Measurements from ENCODE around the gene IL15RA.

DNA sequence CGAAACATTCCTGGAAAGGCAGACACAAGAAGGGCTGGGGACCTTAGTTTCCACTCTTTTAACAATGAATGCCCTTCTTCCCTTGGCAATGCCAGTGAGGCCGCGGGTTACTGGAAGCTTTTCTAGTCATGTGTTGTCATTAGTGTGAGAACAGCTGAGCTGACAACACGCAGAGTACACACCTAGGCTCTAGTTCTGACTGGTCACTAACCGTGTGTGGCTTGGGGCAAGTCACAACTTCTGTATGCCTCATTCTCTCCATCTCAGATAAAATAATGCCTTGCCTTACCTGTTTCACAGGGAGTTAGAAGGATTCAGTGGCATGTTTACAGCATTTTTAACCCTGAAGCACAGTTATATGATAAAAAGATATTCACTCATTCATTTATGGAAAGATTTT, 55.6 kb downstream of the IL15RA start:
- TF ChIP-seq, protein P1, sequence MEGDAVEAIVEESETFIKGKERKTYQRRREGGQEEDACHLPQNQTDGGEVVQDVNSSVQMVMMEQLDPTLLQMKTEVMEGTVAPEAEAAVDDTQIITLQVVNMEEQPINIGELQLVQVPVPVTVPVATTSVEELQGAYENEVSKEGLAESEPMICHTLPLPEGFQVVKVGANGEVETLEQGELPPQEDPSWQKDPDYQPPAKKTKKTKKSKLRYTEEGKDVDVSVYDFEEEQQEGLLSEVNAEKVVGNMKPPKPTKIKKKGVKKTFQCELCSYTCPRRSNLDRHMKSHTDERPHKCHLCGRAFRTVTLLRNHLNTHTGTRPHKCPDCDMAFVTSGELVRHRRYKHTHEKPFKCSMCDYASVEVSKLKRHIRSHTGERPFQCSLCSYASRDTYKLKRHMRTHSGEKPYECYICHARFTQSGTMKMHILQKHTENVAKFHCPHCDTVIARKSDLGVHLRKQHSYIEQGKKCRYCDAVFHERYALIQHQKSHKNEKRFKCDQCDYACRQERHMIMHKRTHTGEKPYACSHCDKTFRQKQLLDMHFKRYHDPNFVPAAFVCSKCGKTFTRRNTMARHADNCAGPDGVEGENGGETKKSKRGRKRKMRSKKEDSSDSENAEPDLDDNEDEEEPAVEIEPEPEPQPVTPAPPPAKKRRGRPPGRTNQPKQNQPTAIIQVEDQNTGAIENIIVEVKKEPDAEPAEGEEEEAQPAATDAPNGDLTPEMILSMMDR (IDR thresholded peaks at IDR 0.05): no peak
- no peak for TF ChIP-seq ZFX (IDR thresholded peaks at IDR 0.05; ENCODE audit: borderline replicate concordance)
